Fibroblast of lung (primary cell): ENCODE data around the gene PAM16. TPM values are rescaled to one million over a fixed set of nuclear protein-coding genes. Genes with fewer than 3 reads are reported as not detected.

Source experiments
- DNase-seq, 2 donors: peaks; one replicate each; pipeline versions ENCODE4 v3.0.0 to v3.0.0-alpha.2; 2010; ENCODE audit warnings: low read depth in 2 of 2
- H2AFZ ChIP-seq: 2 replicates; pipeline ENCODE4 v1.5.1; 2012; ENCODE audit warnings: low read length, control low read depth, inconsistent platforms
- H3K27ac ChIP-seq: 2 replicates; pipeline ENCODE4 v1.5.1; 2011; ENCODE audit warnings: low read length, control low read depth; ENCODE audit not compliant: insufficient read depth
- H3K27me3 ChIP-seq: 2 replicates; pipeline ENCODE4 v1.5.1; 2011; ENCODE audit warnings: mild to moderate bottlenecking, low read length; ENCODE audit not compliant: control insufficient read depth, insufficient read depth
- H3K36me3 ChIP-seq: 2 replicates; pipeline ENCODE4 v1.5.1; 2011; ENCODE audit warnings: low read length; ENCODE audit not compliant: control insufficient read depth, insufficient read depth
- H3K4me1 ChIP-seq: 2 replicates; pipeline ENCODE4 v1.5.1; 2011; ENCODE audit warnings: low read length; ENCODE audit not compliant: control insufficient read depth, insufficient read depth; ENCODE audit errors: extremely low read depth
- H3K4me2 ChIP-seq: 2 replicates; pipeline ENCODE4 v1.5.1; 2011; ENCODE audit warnings: low read length, control low read depth; ENCODE audit not compliant: insufficient read depth; ENCODE audit errors: extremely low read depth
- H3K4me3 ChIP-seq, 4 experiments: fragments of 200-600 bp in 1 of 4; sonication (generic) in 1 of 4; replicated peaks in 1 of 4; 2 replicates each; pipeline ENCODE4 v1.5.1; 2011 to 2016; ENCODE audit warnings: low read length in 4 of 4, low read depth in 3 of 4, mild to moderate bottlenecking in 3 of 4, control low read depth in 2 of 4, inconsistent platforms in 1 of 4, mixed read lengths in 1 of 4; ENCODE audit not compliant: insufficient read depth in 1 of 4; ENCODE audit errors: control extremely low read depth in 1 of 4
- H3K79me2 ChIP-seq: 2 replicates; pipeline ENCODE4 v1.5.1; 2012; ENCODE audit warnings: mild to moderate bottlenecking, low read length, inconsistent platforms; ENCODE audit not compliant: control insufficient read depth, insufficient read depth
- H3K9ac ChIP-seq: 2 replicates; pipeline ENCODE4 v1.5.1; 2011; ENCODE audit warnings: mild to moderate bottlenecking, low read length, control low read depth; ENCODE audit not compliant: insufficient read depth
- H3K9me3 ChIP-seq: 2 replicates; pipeline ENCODE4 v1.5.1; 2012; ENCODE audit warnings: low read depth, low read length; ENCODE audit not compliant: control insufficient read depth, insufficient read depth
- H4K20me1 ChIP-seq: 2 replicates; pipeline ENCODE4 v1.5.1; 2011; ENCODE audit warnings: low read length; ENCODE audit not compliant: control insufficient read depth, insufficient read depth; ENCODE audit errors: extremely low read depth
- CTCF ChIP-seq, 2 donors: IDR thresholded peaks in 1 of 2; conservative IDR thresholded peaks in 1 of 2; 1 replicate in 1 of 2; 2 replicates in 1 of 2; pipeline ENCODE4 v1.5.1; 2011 to 2012; ENCODE audit warnings: low read length in 2 of 2, control low read depth in 1 of 2, inconsistent platforms in 1 of 2, low read depth in 1 of 2, mild to moderate bottlenecking in 1 of 2
- EZH2 ChIP-seq: IDR thresholded peaks from 2 replicates; pipeline ENCODE4 v1.5.1; 2012; ENCODE audit warnings: low read length, control low read depth, mild to moderate bottlenecking; ENCODE audit errors: missing control alignments
- polyA plus RNA-seq, 2 donors: library from polyadenylated mRNA; depleted of rRNA in 1 of 2; stranded (reverse) in 1 of 2; unstranded in 1 of 2; fragments of >200 nt; gene quantifications; 2 replicates each; pipeline ENCODE4 v1.2.1, GENCODE V29; 2011 to 2012; ENCODE audit warnings: missing spikeins in 1 of 2
- total RNA-seq: library from RNA; depleted of rRNA; stranded (reverse); fragments of >200 nt; gene quantifications from 2 replicates; pipeline ENCODE4 v1.2.1, GENCODE V29; 2014

Gene PAM16
- total and polyA plus RNA-seq, 2 donors (not counting 1 experiment from before 2014, with no cell fraction given) = 14.8 to 34.3 TPM

- peaks cover 65% of the 10 kb centered on the region for H3K79me2 ChIP-seq
- H3K9me3 ChIP-seq = no peaks in the 10 kb centered on the region
- peaks cover 24% of the 10 kb centered on the region for H3K4me1 ChIP-seq
- no peak overlapping the region for H2AFZ ChIP-seq
- DNase-seq = peak; percentile 30 to 66
- peak overlapping the region; percentile 72 for H3K9ac ChIP-seq
- H3K27me3 ChIP-seq = no peaks in the 10 kb centered on the region
- H4K20me1 ChIP-seq = no peaks in the 10 kb centered on the region
- peak overlapping the region; percentile 77 for H3K27ac ChIP-seq
- TF ChIP-seq CTCF (conservative IDR thresholded peaks at IDR 0.05 in 1 of 2, IDR thresholded peaks at IDR 0.05 in 1 of 2; ENCODE audit: low read depth in 1 of 2, low read length in 2 of 2) = no peak
- no peak for TF ChIP-seq EZH2
- H3K4me3 ChIP-seq = peak overlapping the region; percentile 45 to 94 (median 75)
- H3K4me2 ChIP-seq = peak overlapping the region; percentile 95
- peaks cover 3% of the 10 kb centered on the region for H3K36me3 ChIP-seq
These were observed 33.3 kb downstream of the PAM16 start for GRCh38 chr16:4317532-4318450.

- H3K27ac ChIP-seq = peak overlapping the region; percentile 77
- peak overlapping the region; percentile 72 for H3K9ac ChIP-seq
- peaks cover 24% of the 10 kb centered on the region for H3K4me1 ChIP-seq
- H3K9me3 ChIP-seq = no peaks in the 10 kb centered on the region
- peak overlapping the region; percentile 95 for H3K4me2 ChIP-seq
- no peak for TF ChIP-seq EZH2
- TF ChIP-seq CTCF (conservative IDR thresholded peaks at IDR 0.05 in 1 of 2, IDR thresholded peaks at IDR 0.05 in 1 of 2; ENCODE audit: low read depth in 1 of 2, low read length in 2 of 2) = no peak
- H3K4me3 ChIP-seq = peak overlapping the region; percentile 45 to 94 (median 75)
- H4K20me1 ChIP-seq = no peaks in the 10 kb centered on the region
- no peak overlapping the region for H2AFZ ChIP-seq
- peaks cover 2% of the 10 kb centered on the region for H3K36me3 ChIP-seq
- no peaks in the 10 kb centered on the region for H3K27me3 ChIP-seq
- H3K79me2 ChIP-seq = peaks cover 57% of the 10 kb centered on the region
- peak in 1 of 2 donors; percentile 40 for DNase-seq
These were observed 34.1 kb downstream of the PAM16 start for GRCh38 chr16:4316864-4317531.
